RWPE1 (cell line): Measurements from ENCODE around the gene APH1B.

Source experiments
- CTCF ChIA-PET: fragments of 350-600 bp; sonication (Branson Sonifier 250); formaldehyde crosslinking; extraction: SDS; loops from one replicate; lab custom pipeline; 2021; lab: Yijun Ruan, JAX
- POLR2A ChIA-PET: fragments of 400-600 bp; formaldehyde crosslinking; extraction: SDS; loops from one replicate; lab custom pipeline; 2020; ENCODE audit warnings: antibody characterized with exemption; ENCODE audit not compliant: low non-redundant PET; lab: Yijun Ruan, JAX
- DNase-seq: peaks from one replicate; pipeline ENCODE4 v3.0.0; 2012; ENCODE audit warnings: low spot score
- H3K27ac ChIP-seq: fragments of 450-650 bp; 2 replicates; pipeline ENCODE4 v1.5.1; 2017
- TF ChIP-seq, protein P1 (sequence below): fragments of 450-650 bp; conservative IDR thresholded peaks from 2 replicates; pipeline ENCODE4 v1.5.1; 2017; ENCODE audit warnings: low read depth, mild to moderate bottlenecking

Gene APH1B

DNA sequence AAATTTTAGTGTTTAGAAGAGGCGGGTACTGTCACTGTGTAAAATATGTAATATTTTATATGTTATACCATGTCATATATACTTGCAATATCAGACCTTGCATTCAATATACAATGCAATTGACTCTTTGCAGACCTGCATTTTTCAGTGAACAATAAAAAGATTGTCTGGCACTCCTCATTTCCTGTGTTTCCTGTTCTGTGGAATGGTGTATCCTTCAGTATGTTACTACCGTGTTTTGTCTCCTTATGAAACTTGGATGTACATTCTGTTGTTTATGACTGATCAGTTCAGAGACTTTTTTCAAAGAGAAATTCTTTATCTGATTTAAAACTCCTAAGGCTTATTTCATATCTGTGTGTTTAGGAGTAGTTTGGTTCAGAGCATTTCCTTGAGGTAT lies 31.5 kb downstream of the APH1B start:
- no peak overlapping the region for H3K27ac ChIP-seq
- TF ChIP-seq, protein P1, sequence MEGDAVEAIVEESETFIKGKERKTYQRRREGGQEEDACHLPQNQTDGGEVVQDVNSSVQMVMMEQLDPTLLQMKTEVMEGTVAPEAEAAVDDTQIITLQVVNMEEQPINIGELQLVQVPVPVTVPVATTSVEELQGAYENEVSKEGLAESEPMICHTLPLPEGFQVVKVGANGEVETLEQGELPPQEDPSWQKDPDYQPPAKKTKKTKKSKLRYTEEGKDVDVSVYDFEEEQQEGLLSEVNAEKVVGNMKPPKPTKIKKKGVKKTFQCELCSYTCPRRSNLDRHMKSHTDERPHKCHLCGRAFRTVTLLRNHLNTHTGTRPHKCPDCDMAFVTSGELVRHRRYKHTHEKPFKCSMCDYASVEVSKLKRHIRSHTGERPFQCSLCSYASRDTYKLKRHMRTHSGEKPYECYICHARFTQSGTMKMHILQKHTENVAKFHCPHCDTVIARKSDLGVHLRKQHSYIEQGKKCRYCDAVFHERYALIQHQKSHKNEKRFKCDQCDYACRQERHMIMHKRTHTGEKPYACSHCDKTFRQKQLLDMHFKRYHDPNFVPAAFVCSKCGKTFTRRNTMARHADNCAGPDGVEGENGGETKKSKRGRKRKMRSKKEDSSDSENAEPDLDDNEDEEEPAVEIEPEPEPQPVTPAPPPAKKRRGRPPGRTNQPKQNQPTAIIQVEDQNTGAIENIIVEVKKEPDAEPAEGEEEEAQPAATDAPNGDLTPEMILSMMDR: no peak
- DNase-seq: no peak
- ChIA-PET CTCF (no interaction called here), POLR2A (no interaction called here)

- DNase-seq: no peak
- TF ChIP-seq, protein P1: no peak
- H3K27ac ChIP-seq: no peak overlapping the region
- ChIA-PET CTCF (interaction anchor here (0.6 to 0.7 kb wide), 2 partner anchors 25 to 91 kb away, joined by 3 to 4 read pairs; no protein-coding TSS in a partner anchor), POLR2A (no interaction called here)
Measured at GRCh38 chr15:63310646-63311045, 33.2 kb downstream of the APH1B start.

DNA sequence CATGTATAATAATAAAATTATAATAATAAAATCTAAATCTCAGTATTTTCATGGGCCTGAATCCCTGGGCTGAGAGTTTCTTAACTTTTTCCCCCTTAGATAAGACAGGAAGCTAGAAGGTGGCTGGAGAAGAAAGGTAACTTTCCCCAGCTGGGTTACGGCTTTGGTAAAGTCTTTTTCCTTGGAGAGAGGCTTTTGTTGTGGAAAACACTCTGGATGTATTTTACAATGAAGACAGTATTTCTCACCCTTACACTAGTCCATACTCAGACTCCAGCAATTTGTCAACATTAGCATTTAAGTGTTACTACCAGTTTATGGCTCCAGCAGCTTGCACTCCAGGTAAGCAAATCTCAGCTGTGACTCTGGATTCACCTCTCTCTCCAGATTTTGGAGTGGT lies 34.9 kb downstream of the APH1B start:
- TF ChIP-seq, protein P1: no peak
- CTCF ChIA-PET: interaction anchor here (0.7 to 0.8 kb wide), 2 partner anchors 32 to 1169 kb away, joined by 4 to 10 read pairs; no protein-coding TSS in a partner anchor
- POLR2A ChIA-PET: no interaction called here
- no peak overlapping the region for H3K27ac ChIP-seq
- no peak for DNase-seq

- no peak for DNase-seq
- no peak overlapping the region for H3K27ac ChIP-seq
- CTCF ChIA-PET: no interaction called here
- POLR2A ChIA-PET: no interaction called here
- TF ChIP-seq, protein P1: no peak
Measured at GRCh38 chr15:63313825-63314224, 36.4 kb downstream of the APH1B start.

GRCh38 chr15:63314409-63314808 lies 37.0 kb downstream of the APH1B start:
- CTCF ChIA-PET: no interaction called here
- H3K27ac ChIP-seq: no peak overlapping the region
- POLR2A ChIA-PET: no interaction called here
- TF ChIP-seq, protein P1: no peak
- DNase-seq: no peak

- ChIA-PET POLR2A (no interaction called here), CTCF (no interaction called here)
- TF ChIP-seq, protein P1: no peak
- DNase-seq: no peak
- H3K27ac ChIP-seq: no peak overlapping the region
Measured at GRCh38 chr15:63318344-63318743, 40.9 kb downstream of the APH1B start.
